Measurements from ENCODE around the gene CMIP. TPM values are rescaled to one million over a fixed set of nuclear protein-coding genes. Genes with fewer than 3 reads are reported as not detected.

CMIP gene
- total and polyA plus RNA-seq, 7 donors, result 11.0 to 60.3 (median 20.4) TPM

DNA sequence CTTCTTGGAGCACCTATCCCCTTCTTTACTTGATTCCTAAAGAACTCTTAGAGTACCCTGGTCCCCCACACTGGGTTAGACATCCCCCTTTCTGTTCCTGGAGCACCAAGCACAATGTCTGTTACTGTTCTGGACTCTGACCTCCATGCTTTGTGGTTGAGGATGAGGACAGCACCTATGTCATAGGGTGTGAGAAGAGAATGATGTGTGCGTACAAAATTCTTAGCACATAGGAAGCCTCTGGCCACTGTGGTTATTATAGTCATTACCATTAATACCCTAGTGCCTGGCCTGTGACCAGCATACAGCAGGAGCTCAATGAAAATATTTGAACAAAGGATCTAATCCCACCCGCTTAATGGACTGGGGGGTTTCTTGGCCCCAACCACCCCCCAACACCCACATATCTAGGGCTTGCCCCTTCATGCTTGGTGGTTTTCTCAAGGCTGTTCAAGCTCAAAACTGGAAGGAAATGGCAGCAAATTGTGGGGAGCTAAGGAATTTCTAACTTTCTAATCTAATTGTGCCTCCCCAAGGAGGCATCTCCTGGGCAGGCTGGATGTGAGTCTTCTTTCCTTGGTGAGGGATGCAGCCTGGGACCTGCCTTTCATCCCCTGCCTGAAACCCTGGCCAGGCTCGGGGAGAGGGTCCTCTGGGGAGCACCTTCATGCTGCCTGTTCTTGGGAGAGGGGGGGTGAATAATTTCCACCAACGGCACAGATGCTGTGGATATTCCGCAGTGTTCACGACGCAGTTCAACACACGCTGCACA lies 1.5 kb upstream of the CMIP start:
- Histone ChIP-seq H3K4me3 (no peak overlapping the region), H3K4me1 (peaks cover 0 to 68% (median 46%) of the 10 kb centered on the region in 4 donors), H3K36me3 (no peaks in the 10 kb centered on the region), H3K9me3 (no peaks in the 10 kb centered on the region), H3K27me3 (no peaks in the 10 kb centered on the region), H3K27ac (peak overlapping the region; percentile 76 to 87 (median 84))
- intact Hi-C loops (cut with DNase I), result loop anchor here (5.0 kb wide), 1 partner anchor 264 kb away; no protein-coding TSS in a partner anchor
- DNase-seq, result no peak
- TF ChIP-seq POLR2AphosphoS5 (IDR thresholded peaks at IDR 0.05), result no peak
- no peak for TF ChIP-seq CTCF (IDR thresholded peaks at IDR 0.05)
- no peak for TF ChIP-seq POLR2A (IDR thresholded peaks at IDR 0.05)
- TF ChIP-seq EP300 (IDR thresholded peaks at IDR 0.05), result no peak
- 74 to 84% methylated on average over 8 of the region's 8 CpGs for WGBS, 2 donors

DNA sequence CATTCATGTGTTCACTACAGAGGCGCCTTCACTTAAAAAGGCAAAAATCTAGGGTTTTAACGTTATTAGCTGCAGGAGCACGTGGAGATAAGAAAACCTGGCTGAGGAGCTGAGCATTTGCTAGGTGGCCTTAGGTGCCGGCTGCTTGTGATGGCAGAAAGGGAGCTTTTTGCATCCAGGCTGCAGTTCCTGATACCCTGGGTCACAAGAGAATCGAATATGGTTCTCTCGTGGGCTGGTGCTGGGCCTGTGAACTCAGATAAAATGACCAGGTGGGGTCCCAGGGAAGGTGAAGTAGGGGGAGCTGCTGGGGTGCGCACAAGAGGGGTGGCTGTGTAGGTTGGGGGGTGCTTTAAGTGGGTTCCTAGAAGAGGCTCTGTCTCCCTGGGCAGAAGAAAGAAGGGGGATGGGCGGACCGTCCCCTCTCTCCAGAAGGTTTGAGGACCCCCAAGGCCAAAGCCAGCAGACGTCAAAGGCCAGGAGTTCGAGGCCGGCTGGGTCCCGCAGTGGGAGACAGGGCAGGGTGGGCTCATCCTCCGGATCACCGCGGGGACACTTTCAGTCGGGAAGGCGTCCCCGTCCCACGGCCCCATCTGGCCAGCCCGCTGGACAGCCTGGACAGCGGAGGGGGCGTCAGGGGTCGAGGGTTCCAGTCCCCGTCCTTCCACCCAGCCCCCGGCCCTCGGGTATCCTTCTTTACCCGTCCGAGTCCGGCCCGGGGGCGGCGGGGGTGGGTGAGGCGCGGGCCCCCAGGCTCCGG lies 740 bp upstream of the CMIP start:
- H3K4me1 ChIP-seq, result peaks cover 0 to 76% (median 53%) of the 10 kb centered on the region in 4 donors
- H3K36me3 ChIP-seq, result no peaks in the 10 kb centered on the region
- peak overlapping the region; percentile 76 to 87 (median 84) for H3K27ac ChIP-seq
- WGBS, 2 donors, result 12 to 22% methylated on average over 36 of the region's 36 CpGs
- no peak for TF ChIP-seq EP300 (IDR thresholded peaks at IDR 0.05)
- TF ChIP-seq POLR2AphosphoS5 (IDR thresholded peaks at IDR 0.05), result peak in 1 of 4 donors; percentile 49
- peak; percentile 79 for DNase-seq
- H3K9me3 ChIP-seq, result no peaks in the 10 kb centered on the region
- peak overlapping the region; percentile 48 to 94 (median 92) for H3K4me3 ChIP-seq
- H3K27me3 ChIP-seq, result no peaks in the 10 kb centered on the region
- intact Hi-C loops (cut with DNase I), result loop anchor here (5.0 kb wide), 1 partner anchor 263 kb away; no protein-coding TSS in a partner anchor

DNA sequence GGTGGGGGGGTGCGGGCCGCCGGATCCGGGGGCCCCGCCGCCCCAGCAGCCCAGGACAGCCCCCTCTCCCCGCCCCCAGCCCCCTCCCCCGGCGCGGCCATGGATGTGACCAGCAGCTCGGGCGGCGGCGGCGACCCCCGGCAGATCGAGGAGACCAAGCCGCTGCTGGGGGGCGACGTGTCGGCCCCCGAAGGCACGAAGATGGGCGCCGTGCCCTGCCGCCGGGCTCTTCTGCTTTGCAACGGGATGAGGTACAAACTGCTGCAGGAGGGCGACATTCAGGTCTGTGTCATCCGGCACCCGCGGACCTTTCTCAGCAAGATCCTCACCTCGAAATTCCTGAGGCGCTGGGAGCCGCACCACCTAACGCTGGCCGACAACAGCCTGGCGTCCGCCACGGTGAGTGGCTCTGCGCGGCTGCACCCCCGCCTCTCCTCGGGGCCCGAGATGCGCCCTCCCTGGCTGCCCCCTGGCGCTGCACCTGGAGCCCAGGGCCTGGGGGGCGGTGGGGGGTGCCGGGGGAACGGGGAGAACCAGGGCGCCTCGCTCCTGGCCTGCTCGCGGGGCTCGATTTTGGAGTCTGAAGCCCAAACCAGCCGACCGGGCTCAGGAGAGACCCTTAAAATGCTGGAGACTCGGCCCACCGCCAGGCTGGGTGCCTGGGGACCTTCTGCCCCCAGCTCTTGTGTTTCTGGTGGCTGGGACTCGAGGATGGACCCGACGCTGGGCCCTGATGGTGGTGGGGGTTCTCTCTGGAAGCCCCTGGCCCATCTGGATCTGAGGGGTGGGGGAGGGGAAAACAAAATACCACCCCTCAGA lies 744 bp downstream of the CMIP start:
- peak overlapping the region; percentile 84 to 94 (median 92) for H3K4me3 ChIP-seq
- no peaks in the 10 kb centered on the region for H3K27me3 ChIP-seq
- 0 to 1% methylated on average over 62 of the region's 62 CpGs for WGBS, 2 donors
- intact Hi-C loops (cut with DNase I), result loop anchor here (5.0 kb wide), 4 partner anchors 82 to 277 kb away; no protein-coding TSS in a partner anchor
- H3K36me3 ChIP-seq, result no peaks in the 10 kb centered on the region
- H3K9me3 ChIP-seq, result no peaks in the 10 kb centered on the region
- DNase-seq, result peak; percentile 78
- H3K27ac ChIP-seq, result peak overlapping the region; percentile 79 to 87 (median 84)
- H3K4me1 ChIP-seq, result peaks cover 0 to 68% (median 49%) of the 10 kb centered on the region in 4 donors
- peak in 2 of 4 donors; percentile 12 to 41 for TF ChIP-seq POLR2AphosphoS5 (IDR thresholded peaks at IDR 0.05)
- TF ChIP-seq EP300 (IDR thresholded peaks at IDR 0.05), result no peak
- TF ChIP-seq POLR2A (IDR thresholded peaks at IDR 0.05), result no peak
- TF ChIP-seq CTCF (IDR thresholded peaks at IDR 0.05), result peak in 1 of 4 experiments; percentile 17

GRCh38 chr16:81445966-81446906 lies 1.6 kb downstream of the CMIP start:
- H3K4me3 ChIP-seq, result peak overlapping the region; percentile 84 to 94 (median 92)
- no peaks in the 10 kb centered on the region for H3K36me3 ChIP-seq
- no peak for DNase-seq
- WGBS, 2 donors, result 1 to 4% methylated on average over 23 of the region's 23 CpGs
- H3K27me3 ChIP-seq, result no peaks in the 10 kb centered on the region
- intact Hi-C loops (cut with DNase I), result loop anchor here (5.0 kb wide), 4 partner anchors 81 to 276 kb away; no protein-coding TSS in a partner anchor
- no peaks in the 10 kb centered on the region for H3K9me3 ChIP-seq
- peak overlapping the region; percentile 79 to 87 (median 84) for H3K27ac ChIP-seq
- peaks cover 0 to 59% (median 48%) of the 10 kb centered on the region in 4 donors for H3K4me1 ChIP-seq
- TF ChIP-seq CTCF (IDR thresholded peaks at IDR 0.05), result no peak
- TF ChIP-seq POLR2AphosphoS5 (IDR thresholded peaks at IDR 0.05), result peak in 1 of 4 donors; percentile 45
- TF ChIP-seq EP300 (IDR thresholded peaks at IDR 0.05), result no peak
- TF ChIP-seq POLR2A (IDR thresholded peaks at IDR 0.05), result no peak

Measured in sigmoid colon (tissue), 7 donors.